Bronchial epithelial cell (primary cell): ENCODE measurements around the gene SMO. TPM values are rescaled to one million over a fixed set of nuclear protein-coding genes. Genes with fewer than 3 reads are reported as not detected.

Source experiments
- DNase-seq: peaks from one replicate; pipeline ENCODE4 v3.0.0-alpha.2; 2010; ENCODE audit warnings: low read depth
- FAIRE-seq: peaks from 2 replicates; lab custom pipeline; 2011; peaks lifted over from hg19 to GRCh38; lab: Jason Lieb, UNC
- H3K27me3 ChIP-seq: 2 replicates; pipeline ENCODE4 v1.5.1; 2011; ENCODE audit warnings: low read length; ENCODE audit not compliant: control insufficient read depth, insufficient read depth
- H3K36me3 ChIP-seq: 2 replicates; pipeline ENCODE4 v1.5.1; 2011; ENCODE audit warnings: low read length; ENCODE audit not compliant: control insufficient read depth, insufficient read depth
- H3K4me3 ChIP-seq: 2 replicates; pipeline ENCODE4 v1.5.1; 2011; ENCODE audit warnings: mild to moderate bottlenecking, low read depth, low read length, control low read depth
- total RNA-seq: library from RNA; depleted of rRNA; stranded (reverse); fragments of >200 nt; gene quantifications from 2 replicates; pipeline ENCODE4 v1.2.1, GENCODE V29; 2014
- TF ChIP-seq, protein P1 (sequence below): IDR thresholded peaks from 2 replicates; pipeline ENCODE4 v1.5.1; 2011; ENCODE audit warnings: mild to moderate bottlenecking, moderate library complexity, low read length, control low read depth, inconsistent platforms; ENCODE audit not compliant: insufficient read depth, severe bottlenecking

SMO gene
- total RNA-seq, 1 donor from 2014 or later: 2.4 TPM

GRCh38 chr7:129202058-129202777 lies 13.8 kb downstream of the SMO start:
- Histone ChIP-seq H3K27me3 (no peaks in the 10 kb centered on the region), H3K36me3 (no peaks in the 10 kb centered on the region), H3K4me3 (no peak overlapping the region)
- FAIRE-seq: no peak
- TF ChIP-seq, protein P1, sequence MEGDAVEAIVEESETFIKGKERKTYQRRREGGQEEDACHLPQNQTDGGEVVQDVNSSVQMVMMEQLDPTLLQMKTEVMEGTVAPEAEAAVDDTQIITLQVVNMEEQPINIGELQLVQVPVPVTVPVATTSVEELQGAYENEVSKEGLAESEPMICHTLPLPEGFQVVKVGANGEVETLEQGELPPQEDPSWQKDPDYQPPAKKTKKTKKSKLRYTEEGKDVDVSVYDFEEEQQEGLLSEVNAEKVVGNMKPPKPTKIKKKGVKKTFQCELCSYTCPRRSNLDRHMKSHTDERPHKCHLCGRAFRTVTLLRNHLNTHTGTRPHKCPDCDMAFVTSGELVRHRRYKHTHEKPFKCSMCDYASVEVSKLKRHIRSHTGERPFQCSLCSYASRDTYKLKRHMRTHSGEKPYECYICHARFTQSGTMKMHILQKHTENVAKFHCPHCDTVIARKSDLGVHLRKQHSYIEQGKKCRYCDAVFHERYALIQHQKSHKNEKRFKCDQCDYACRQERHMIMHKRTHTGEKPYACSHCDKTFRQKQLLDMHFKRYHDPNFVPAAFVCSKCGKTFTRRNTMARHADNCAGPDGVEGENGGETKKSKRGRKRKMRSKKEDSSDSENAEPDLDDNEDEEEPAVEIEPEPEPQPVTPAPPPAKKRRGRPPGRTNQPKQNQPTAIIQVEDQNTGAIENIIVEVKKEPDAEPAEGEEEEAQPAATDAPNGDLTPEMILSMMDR: no peak
- no peak for DNase-seq

- H3K36me3 ChIP-seq: no peaks in the 10 kb centered on the region
- no peaks in the 10 kb centered on the region for H3K27me3 ChIP-seq
- FAIRE-seq (no peak), DNase-seq (no peak)
- H3K4me3 ChIP-seq: no peak overlapping the region
- TF ChIP-seq, protein P1: no peak
Measured at GRCh38 chr7:129203050-129203741, 14.8 kb downstream of the SMO start.

GRCh38 chr7:129205126-129205818 lies 16.8 kb downstream of the SMO start:
- FAIRE-seq (no peak), DNase-seq (no peak)
- Histone ChIP-seq H3K27me3 (no peaks in the 10 kb centered on the region), H3K4me3 (no peak overlapping the region), H3K36me3 (no peaks in the 10 kb centered on the region)
- TF ChIP-seq, protein P1: no peak

GRCh38 chr7:129205987-129206785 lies 17.8 kb downstream of the SMO start:
- no peaks in the 10 kb centered on the region for H3K27me3 ChIP-seq
- no peaks in the 10 kb centered on the region for H3K36me3 ChIP-seq
- TF ChIP-seq, protein P1: no peak
- FAIRE-seq: no peak
- DNase-seq: no peak
- no peak overlapping the region for H3K4me3 ChIP-seq

GRCh38 chr7:129208667-129209066 lies 20.2 kb downstream of the SMO start:
- no peak for DNase-seq

More at GRCh38 chr7:129208667-129209066, 20.2 kb downstream of the SMO start:
- TF ChIP-seq, protein P1: no peak
- no peak for FAIRE-seq
- Histone ChIP-seq H3K4me3 (no peak overlapping the region), H3K36me3 (peaks cover 2% of the 10 kb centered on the region), H3K27me3 (no peaks in the 10 kb centered on the region)
